Choroid plexus epithelial cell (primary cell): ENCODE results near the gene GNB1L.
A peak's percentile ranks its signal among the peaks of the same experiment; 100 is the strongest.

Experiments used
- DNase-seq: peaks from one replicate; pipeline ENCODE4 v3.0.0-alpha.2; 2010; ENCODE audit warnings: low read depth
- H3K4me3 ChIP-seq: 2 replicates; pipeline ENCODE4 v1.5.1; 2011; ENCODE audit warnings: low read depth, mild to moderate bottlenecking, control low read depth, low read length, moderate library complexity
- TF ChIP-seq, protein P1 (sequence below): conservative IDR thresholded peaks from 2 replicates; pipeline ENCODE4 v1.5.1; 2011; ENCODE audit warnings: low read depth, mild to moderate bottlenecking, control low read depth, inconsistent platforms, low read length, moderate library complexity

Gene GNB1L

DNA sequence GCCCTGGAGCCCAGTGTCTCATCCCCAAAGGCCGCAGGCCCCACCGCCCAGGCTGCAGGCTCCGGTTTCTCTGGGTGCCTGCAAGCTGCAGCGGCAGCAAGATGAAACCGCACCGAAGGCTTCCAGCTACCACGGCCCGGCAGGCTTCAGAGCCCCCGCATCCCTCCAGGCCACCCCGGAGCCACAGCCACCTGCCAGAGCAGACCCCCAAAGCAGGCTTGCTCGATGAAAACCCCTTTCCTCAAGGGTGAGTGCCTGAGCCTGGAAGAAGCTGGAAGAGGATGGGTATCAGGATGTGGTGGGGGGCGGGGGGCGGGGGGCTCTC lies 24.5 kb upstream of the GNB1L start:
- no peak overlapping the region for H3K4me3 ChIP-seq
- TF ChIP-seq, protein P1, sequence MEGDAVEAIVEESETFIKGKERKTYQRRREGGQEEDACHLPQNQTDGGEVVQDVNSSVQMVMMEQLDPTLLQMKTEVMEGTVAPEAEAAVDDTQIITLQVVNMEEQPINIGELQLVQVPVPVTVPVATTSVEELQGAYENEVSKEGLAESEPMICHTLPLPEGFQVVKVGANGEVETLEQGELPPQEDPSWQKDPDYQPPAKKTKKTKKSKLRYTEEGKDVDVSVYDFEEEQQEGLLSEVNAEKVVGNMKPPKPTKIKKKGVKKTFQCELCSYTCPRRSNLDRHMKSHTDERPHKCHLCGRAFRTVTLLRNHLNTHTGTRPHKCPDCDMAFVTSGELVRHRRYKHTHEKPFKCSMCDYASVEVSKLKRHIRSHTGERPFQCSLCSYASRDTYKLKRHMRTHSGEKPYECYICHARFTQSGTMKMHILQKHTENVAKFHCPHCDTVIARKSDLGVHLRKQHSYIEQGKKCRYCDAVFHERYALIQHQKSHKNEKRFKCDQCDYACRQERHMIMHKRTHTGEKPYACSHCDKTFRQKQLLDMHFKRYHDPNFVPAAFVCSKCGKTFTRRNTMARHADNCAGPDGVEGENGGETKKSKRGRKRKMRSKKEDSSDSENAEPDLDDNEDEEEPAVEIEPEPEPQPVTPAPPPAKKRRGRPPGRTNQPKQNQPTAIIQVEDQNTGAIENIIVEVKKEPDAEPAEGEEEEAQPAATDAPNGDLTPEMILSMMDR: no peak

DNA sequence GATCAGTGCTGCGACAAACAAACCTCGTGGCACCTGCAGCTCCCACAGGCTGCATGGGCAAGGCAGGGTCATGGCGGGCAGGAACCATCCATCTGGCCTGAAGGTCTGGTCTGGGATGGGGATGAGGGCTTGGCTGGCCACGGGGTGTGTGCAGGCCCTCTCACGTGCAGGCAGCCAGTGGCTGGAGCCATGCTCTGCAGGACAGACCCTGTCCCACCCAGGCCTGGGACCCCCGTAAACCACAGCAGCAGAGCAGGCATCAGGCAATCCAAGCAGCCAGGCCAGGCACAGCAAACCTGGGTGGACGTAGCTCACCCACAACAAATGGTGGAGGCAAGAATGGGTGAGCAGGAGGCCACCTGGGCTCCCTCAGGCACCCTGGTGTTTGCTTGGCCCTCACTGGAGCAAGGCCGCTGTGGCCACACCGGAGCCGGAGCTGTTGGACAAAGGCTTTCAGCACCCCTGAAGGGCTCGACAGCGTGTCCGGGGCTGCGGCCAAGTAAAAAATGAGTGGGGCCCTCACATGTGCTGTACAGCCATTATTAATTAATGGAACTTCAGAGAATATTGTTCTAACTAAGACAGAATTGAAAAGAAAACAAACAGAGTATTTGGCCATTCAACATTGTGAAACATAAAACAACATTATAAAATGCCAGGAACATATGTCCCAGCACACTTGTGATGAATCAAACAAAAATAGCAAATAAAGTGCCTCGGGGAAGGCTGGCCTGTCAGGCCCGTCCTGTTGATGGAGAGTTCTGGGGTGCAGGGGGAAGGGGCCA lies 24.0 kb upstream of the GNB1L start:
- TF ChIP-seq, protein P1: no peak
- peak; percentile 46 for DNase-seq
- no peak overlapping the region for H3K4me3 ChIP-seq

More for the DNA sequence above, 24.5 kb upstream of the GNB1L start:
- DNase-seq: no peak

DNA sequence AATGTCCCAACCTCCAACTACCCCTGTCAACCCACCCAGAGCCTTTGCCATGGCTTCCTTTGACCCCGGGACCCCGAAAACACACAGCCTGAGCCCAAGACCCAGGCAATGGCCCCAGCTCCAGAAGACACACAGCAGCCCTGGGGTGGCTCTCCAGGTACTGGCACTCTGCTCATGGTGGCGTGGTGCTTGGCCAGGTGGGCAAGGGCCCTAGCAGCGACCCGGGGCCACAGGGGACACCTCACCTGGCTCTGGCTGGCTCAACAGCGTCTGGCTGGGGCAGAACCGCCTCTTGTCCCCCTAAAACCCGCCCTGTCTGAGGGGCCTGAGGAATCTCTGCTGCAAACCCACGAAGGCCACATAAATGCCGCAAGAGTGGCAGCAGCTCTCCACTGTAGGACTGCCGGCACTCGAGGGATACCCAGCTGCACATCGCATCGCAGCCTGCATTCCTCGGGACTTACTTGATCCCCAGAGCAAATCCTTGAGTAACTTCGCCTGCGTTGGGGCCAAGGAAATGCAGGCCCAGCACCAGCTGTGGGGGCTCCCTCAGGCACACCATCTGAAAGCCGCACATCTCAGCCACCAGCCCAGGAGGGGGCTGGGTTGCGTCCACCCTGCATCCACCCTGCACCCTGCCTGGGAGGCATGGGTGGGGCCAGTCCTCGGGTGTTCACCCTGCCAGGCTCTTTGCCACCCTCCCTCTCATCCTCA lies 23.1 kb upstream of the GNB1L start:
- peak; percentile 72 for DNase-seq
- TF ChIP-seq, protein P1: no peak
- H3K4me3 ChIP-seq: no peak overlapping the region

DNA sequence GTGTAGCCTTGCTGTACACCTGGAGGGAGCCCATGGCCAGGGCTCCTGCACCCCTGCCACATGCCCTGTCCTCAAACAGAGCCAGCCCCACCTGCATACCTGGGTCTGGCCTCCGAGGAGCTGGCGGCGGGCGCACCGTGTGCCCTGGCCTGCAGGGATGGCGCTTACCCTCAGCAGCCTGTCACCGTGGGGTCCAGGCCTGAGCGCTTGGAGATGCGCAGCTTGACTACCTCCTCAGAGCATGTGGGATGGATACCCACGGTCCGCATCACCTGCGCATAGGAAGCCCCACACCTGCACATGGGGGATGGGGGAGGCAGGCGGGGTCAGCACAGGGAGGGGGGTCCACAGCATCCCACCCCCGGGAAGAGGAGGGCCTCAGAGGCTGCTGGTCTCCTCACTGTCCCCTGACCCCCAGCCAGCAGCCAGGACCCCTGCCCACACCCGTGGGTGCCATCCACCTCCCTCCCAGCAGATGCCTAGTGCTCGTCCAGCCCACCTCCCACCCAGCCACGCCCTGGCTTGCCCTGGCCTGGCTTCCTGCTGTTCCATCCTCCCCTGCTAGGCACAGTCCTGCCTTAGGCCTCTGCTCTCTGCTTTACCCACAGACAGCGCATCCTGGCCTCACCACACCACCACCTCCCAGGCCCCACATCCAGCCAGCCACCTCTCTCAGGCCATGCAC lies 22.4 kb upstream of the GNB1L start:
- DNase-seq: no peak
- no peak overlapping the region for H3K4me3 ChIP-seq
- TF ChIP-seq, protein P1: no peak

DNA sequence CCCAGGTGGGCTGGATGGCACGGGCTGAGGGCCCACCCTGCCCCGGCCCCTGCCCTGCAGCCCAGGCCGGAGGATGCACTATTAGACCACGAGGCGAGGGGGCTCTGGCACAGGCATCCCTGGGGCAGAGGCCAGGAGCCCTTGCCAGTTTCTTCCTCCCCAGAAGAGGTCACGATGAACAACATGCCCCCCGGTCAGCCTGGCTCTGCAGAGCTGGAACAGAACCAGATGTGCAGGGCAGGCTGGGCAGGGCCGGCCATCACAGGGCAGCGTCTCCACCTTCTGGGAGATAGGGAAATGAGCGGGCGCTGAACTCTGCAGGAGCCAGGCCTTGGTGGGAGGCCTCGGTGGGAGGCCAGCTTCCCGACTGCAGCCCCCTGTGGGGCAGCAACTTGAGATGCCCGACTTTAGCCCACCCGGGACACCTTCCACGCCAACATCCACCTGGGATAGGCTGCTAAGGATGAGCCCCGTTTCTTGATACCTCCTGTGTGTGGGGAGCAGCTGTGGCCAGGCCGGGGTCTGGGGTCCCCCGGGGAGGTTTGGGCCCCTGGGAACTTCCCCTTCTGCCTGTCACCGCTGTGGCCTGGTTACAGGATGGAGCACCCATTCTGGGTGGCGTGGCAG lies 21.8 kb upstream of the GNB1L start:
- no peak overlapping the region for H3K4me3 ChIP-seq
- DNase-seq: no peak
- TF ChIP-seq, protein P1: no peak

DNA sequence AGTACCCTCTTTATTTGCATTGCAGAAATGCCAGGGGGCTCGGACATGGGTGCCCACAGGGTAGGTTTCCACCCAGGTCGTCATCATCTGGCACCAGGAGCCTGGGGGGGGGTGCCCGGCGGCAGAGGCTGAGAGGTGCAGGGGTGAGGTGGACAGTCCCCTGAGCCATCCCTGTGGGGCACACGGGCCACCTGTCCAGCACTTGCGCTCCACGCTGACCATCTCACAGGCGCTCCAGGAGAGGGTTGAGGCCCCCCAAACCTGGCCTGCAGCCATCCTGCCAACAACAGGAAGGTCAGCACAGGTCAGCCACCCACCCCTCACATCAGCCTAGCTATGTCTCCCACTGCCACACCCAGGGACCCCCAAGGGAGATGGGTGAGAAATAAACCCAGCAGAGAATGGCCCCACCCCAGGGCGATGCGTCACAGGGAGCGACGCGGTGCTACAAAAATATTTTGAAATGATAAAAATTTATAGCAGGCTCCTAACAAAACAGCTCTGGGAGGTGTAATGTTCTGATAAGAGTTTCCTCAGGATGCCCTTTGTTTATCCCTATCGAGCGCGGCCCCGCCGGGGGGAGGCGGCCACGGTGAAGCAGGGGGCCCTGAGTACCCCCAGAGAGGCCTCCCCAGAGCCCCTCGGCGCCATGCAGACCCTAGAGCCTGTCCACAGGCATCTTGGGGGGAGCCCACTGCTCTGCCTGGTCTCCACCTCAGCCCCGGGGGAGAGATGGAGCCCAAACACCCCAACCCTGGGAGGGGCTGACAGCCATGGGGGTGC lies 21.0 kb upstream of the GNB1L start:
- peak; percentile 34 for DNase-seq
- TF ChIP-seq, protein P1: no peak
- H3K4me3 ChIP-seq: no peak overlapping the region
